K562 (cell line): Measurements from ENCODE around the gene IFITM2. TPM values are rescaled to one million over a fixed set of nuclear protein-coding genes. Genes with fewer than 3 reads are reported as not detected.
A peak's percentile ranks its signal among the peaks of the same experiment; 100 is the strongest.

ENCODE experiments used
- ASH1L ChIP-seq: fragments of 450-650 bp; IDR thresholded peaks from 2 replicates; pipeline ENCODE4 v1.6.1; 2018; ENCODE audit warnings: borderline replicate concordance, mild to moderate bottlenecking, low read depth; ENCODE audit not compliant: partially characterized antibody
- ATF7 ChIP-seq: fragments of 450-650 bp; IDR thresholded peaks from 2 replicates; pipeline ENCODE4 v1.7.1; 2014; ENCODE audit warnings: mild to moderate bottlenecking, moderate library complexity
- BRD9 ChIP-seq: fragments of 450-650 bp; IDR thresholded peaks from 2 replicates; pipeline ENCODE4 v1.6.1; 2018; ENCODE audit warnings: low read depth; ENCODE audit not compliant: partially characterized antibody
- MAFF ChIP-seq: IDR thresholded peaks from 2 replicates; pipeline ENCODE4 v1.6.1; 2012; ENCODE audit warnings: low read length, improper control_type of control experiment
- MCM7 ChIP-seq, 2 experiments: fragments of 450-650 bp; IDR thresholded peaks; 2 replicates each; pipeline ENCODE4 v1.6.1; 2016 to 2018
- MEIS2 ChIP-seq: fragments of 450-650 bp; IDR thresholded peaks from 2 replicates; pipeline ENCODE4 v1.6.1; 2014; ENCODE audit warnings: mild to moderate bottlenecking; ENCODE audit not compliant: partially characterized antibody
- NBN ChIP-seq: fragments of 450-650 bp; IDR thresholded peaks from 2 replicates; pipeline ENCODE4 v1.6.1; 2016; ENCODE audit warnings: low read depth, mild to moderate bottlenecking
- STAT5B ChIP-seq: fragments of 250-450 bp; sonication (Bioruptor Pico); IDR thresholded peaks from 2 replicates; pipeline ENCODE4 v1.8.0; 2021; ENCODE audit warnings: mild to moderate bottlenecking, inconsistent platforms
- ZFP1 ChIP-seq: fragments of 450-650 bp; formaldehyde crosslinking; IDR thresholded peaks from 2 replicates; pipeline ENCODE4 v1.4.0; 2020; ENCODE audit warnings: mild to moderate bottlenecking, mixed read lengths
- ZNF445 ChIP-seq: fragments of 250-450 bp; sonication (Bioruptor Pico); IDR thresholded peaks from 2 replicates; pipeline ENCODE4 v1.4.0; 2020; ENCODE audit warnings: low read depth, mild to moderate bottlenecking, moderate library complexity
- ZNF561 ChIP-seq: fragments of 450-650 bp; formaldehyde crosslinking; conservative IDR thresholded peaks from 2 replicates; pipeline ENCODE4 v1.4.0; 2020; ENCODE audit warnings: mild to moderate bottlenecking, moderate library complexity
- ZNF584 ChIP-seq: fragments of 200-800 bp; sonication (Bioruptor generic); IDR thresholded peaks from 2 replicates; pipeline ENCODE4 v1.6.1; 2016; ENCODE audit warnings: low read depth, mild to moderate bottlenecking, missing genetic modification characterization, missing compliant biosample characterization
- polyA plus RNA-seq, 8 experiments: library from polyadenylated mRNA; depleted of rRNA in 4 of 8; stranded (reverse) in 5 of 8; unstranded in 3 of 8; fragments of >200 nt; fragmentation: Nextera tagmentation in 2 of 8; fragmentation: Illumina TruSeq in 1 of 8; extraction: Ambion mirVana in 2 of 8; extraction: Trizol in 1 of 8; gene quantifications; 2 replicates each; pipeline versions ENCODE4 v1.2.1 to v1.2.3, GENCODE V29; 2011 to 2014; ENCODE audit warnings: inconsistent platforms in 1 of 8, missing spikeins in 1 of 8
- total RNA-seq, 7 experiments: library from RNA; depleted of rRNA in 6 of 7; stranded (reverse); fragments of >200 nt in 6 of 7; fragmentation: Illumina TruSeq in 2 of 7; extraction: Trizol in 2 of 7; gene quantifications; 2 replicates each; pipeline versions ENCODE4 v1.2.1 to v1.2.3, GENCODE V29; 2011 to 2021; ENCODE audit warnings: low replicate concordance in 1 of 7
- TF ChIP-seq, protein P1 (sequence below): fragments of 450-650 bp; IDR thresholded peaks from 2 replicates; pipeline ENCODE4 v1.6.1; 2016; ENCODE audit warnings: borderline replicate concordance
- TF ChIP-seq, protein P2 (sequence below): sonication (generic); formaldehyde crosslinking; IDR thresholded peaks from 2 replicates; pipeline ENCODE4 v1.5.0; 2020; ENCODE audit warnings: missing genetic modification reagents
- TF ChIP-seq, protein P3 (sequence below): sonication (generic); formaldehyde crosslinking; IDR thresholded peaks from 2 replicates; pipeline ENCODE4 v1.8.1; 2023; ENCODE audit warnings: mild to moderate bottlenecking, missing genetic modification reagents
- TF ChIP-seq, protein P4 (sequence below): fragments of 250-450 bp; sonication (Bioruptor Pico); IDR thresholded peaks from 2 replicates; pipeline ENCODE4 v1.5.1; 2021; ENCODE audit warnings: mild to moderate bottlenecking
- TF ChIP-seq, protein P5 (sequence below): fragments of 250-450 bp; sonication (Bioruptor Pico); IDR thresholded peaks from 2 replicates; pipeline ENCODE4 v1.9.0; 2021; ENCODE audit warnings: mild to moderate bottlenecking
- TF ChIP-seq, protein P6 (sequence below): fragments of 150-350 bp; IDR thresholded peaks from 2 replicates; pipeline ENCODE4 v1.6.1; 2014; ENCODE audit warnings: low read depth, mild to moderate bottlenecking, low read length, borderline replicate concordance

The IFITM2 gene
- total and polyA plus RNA-seq, 9 of the 15 experiments (the other 6 are each of a cell fraction or from before 2014, with no cell fraction given): 52.8 to 4,872 (median 356) TPM

DNA sequence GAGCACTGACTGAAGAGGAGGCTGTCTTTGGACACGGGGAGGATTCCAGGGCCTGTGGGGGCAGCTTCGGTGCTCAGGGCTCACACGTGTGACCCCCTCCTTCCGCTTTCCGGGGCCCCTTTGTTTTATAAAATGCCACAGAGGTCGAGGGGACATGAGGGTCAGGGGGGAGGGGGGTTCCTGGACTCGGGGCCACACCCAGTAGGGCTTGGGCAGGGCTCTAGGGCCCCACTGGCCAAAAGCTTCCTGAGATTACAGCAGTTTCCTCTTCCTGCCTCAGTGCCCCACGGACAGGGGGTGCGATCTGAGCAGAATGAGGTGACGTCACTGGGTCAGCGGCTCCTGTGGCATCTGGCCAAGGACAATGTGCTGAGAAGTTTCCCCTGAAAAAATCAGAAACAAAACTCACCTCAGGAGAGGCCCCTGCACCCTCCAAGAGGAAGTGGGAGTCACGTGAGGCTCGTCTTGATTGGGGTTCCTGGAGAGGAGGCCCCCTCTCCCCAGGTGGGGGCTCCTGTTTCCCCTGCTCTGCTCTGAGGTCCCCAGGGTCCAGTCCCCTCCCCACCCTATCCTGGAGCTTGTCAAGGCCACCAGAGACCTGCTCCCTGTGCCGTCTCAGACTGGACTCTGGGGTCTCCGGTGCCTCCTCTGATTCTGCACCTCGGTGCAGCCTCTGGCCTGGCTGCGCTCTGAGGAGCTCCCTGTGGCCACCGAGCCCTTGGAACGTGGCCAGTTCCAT, 19.4 kb downstream of the IFITM2 start (continued):
- TF ChIP-seq ASH1L: no peak
- TF ChIP-seq, protein P1, sequence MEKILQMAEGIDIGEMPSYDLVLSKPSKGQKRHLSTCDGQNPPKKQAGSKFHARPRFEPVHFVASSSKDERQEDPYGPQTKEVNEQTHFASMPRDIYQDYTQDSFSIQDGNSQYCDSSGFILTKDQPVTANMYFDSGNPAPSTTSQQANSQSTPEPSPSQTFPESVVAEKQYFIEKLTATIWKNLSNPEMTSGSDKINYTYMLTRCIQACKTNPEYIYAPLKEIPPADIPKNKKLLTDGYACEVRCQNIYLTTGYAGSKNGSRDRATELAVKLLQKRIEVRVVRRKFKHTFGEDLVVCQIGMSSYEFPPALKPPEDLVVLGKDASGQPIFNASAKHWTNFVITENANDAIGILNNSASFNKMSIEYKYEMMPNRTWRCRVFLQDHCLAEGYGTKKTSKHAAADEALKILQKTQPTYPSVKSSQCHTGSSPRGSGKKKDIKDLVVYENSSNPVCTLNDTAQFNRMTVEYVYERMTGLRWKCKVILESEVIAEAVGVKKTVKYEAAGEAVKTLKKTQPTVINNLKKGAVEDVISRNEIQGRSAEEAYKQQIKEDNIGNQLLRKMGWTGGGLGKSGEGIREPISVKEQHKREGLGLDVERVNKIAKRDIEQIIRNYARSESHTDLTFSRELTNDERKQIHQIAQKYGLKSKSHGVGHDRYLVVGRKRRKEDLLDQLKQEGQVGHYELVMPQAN: no peak
- TF ChIP-seq ATF7: peak; percentile 98
- TF ChIP-seq BRD9: peak; percentile 70
- TF ChIP-seq ZNF445: no peak
- TF ChIP-seq ZFP1: no peak
- 0 out of 2 replicates have a peak, but pooled peaks have one; percentile 46 for TF ChIP-seq ZNF584 (CRISPR knock-in tag)
- peak; percentile 14; the same call in 1 of the 2 replicates for TF ChIP-seq NBN
- TF ChIP-seq MEIS2: no peak
- TF ChIP-seq, protein P2, sequence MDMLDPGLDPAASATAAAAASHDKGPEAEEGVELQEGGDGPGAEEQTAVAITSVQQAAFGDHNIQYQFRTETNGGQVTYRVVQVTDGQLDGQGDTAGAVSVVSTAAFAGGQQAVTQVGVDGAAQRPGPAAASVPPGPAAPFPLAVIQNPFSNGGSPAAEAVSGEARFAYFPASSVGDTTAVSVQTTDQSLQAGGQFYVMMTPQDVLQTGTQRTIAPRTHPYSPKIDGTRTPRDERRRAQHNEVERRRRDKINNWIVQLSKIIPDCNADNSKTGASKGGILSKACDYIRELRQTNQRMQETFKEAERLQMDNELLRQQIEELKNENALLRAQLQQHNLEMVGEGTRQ (CRISPR knock-in tag): peak; percentile 92
- TF ChIP-seq, protein P3, sequence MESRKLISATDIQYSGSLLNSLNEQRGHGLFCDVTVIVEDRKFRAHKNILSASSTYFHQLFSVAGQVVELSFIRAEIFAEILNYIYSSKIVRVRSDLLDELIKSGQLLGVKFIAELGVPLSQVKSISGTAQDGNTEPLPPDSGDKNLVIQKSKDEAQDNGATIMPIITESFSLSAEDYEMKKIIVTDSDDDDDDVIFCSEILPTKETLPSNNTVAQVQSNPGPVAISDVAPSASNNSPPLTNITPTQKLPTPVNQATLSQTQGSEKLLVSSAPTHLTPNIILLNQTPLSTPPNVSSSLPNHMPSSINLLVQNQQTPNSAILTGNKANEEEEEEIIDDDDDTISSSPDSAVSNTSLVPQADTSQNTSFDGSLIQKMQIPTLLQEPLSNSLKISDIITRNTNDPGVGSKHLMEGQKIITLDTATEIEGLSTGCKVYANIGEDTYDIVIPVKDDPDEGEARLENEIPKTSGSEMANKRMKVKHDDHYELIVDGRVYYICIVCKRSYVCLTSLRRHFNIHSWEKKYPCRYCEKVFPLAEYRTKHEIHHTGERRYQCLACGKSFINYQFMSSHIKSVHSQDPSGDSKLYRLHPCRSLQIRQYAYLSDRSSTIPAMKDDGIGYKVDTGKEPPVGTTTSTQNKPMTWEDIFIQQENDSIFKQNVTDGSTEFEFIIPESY (CRISPR knock-in tag): no peak
- TF ChIP-seq, protein P4, sequence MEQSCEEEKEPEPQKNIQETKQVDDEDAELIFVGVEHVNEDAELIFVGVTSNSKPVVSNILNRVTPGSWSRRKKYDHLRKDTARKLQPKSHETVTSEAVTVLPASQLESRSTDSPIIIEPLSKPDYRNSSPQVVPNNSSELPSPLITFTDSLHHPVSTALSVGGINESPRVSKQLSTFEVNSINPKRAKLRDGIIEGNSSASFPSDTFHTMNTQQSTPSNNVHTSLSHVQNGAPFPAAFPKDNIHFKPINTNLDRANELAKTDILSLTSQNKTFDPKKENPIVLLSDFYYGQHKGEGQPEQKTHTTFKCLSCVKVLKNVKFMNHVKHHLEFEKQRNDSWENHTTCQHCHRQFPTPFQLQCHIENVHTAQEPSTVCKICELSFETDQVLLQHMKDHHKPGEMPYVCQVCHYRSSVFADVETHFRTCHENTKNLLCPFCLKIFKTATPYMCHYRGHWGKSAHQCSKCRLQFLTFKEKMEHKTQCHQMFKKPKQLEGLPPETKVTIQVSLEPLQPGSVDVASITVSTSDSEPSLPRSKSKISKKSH: no peak
- TF ChIP-seq MAFF: no peak
- TF ChIP-seq MCM7 (IDR thresholded peaks at IDR 0.05): no peak
- TF ChIP-seq, protein P5, sequence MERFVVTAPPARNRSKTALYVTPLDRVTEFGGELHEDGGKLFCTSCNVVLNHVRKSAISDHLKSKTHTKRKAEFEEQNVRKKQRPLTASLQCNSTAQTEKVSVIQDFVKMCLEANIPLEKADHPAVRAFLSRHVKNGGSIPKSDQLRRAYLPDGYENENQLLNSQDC (CRISPR knock-in tag): no peak
- TF ChIP-seq, protein P6, sequence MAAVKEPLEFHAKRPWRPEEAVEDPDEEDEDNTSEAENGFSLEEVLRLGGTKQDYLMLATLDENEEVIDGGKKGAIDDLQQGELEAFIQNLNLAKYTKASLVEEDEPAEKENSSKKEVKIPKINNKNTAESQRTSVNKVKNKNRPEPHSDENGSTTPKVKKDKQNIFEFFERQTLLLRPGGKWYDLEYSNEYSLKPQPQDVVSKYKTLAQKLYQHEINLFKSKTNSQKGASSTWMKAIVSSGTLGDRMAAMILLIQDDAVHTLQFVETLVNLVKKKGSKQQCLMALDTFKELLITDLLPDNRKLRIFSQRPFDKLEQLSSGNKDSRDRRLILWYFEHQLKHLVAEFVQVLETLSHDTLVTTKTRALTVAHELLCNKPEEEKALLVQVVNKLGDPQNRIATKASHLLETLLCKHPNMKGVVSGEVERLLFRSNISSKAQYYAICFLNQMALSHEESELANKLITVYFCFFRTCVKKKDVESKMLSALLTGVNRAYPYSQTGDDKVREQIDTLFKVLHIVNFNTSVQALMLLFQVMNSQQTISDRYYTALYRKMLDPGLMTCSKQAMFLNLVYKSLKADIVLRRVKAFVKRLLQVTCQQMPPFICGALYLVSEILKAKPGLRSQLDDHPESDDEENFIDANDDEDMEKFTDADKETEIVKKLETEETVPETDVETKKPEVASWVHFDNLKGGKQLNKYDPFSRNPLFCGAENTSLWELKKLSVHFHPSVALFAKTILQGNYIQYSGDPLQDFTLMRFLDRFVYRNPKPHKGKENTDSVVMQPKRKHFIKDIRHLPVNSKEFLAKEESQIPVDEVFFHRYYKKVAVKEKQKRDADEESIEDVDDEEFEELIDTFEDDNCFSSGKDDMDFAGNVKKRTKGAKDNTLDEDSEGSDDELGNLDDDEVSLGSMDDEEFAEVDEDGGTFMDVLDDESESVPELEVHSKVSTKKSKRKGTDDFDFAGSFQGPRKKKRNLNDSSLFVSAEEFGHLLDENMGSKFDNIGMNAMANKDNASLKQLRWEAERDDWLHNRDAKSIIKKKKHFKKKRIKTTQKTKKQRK: no peak
- TF ChIP-seq ZNF561 (CRISPR knock-in tag): no peak
- TF ChIP-seq STAT5B: no peak
